PC-3 (cell line): Measurements from ENCODE around the gene KHDC1. TPM values are rescaled to one million over a fixed set of nuclear protein-coding genes. Genes with fewer than 3 reads are reported as not detected.
A peak's percentile ranks its signal among the peaks of the same experiment; 100 is the strongest.

Experiments
- ATAC-seq: fragments of 200-7000 bp; cut with Tn5 transposase; 2 replicates; pipeline ENCODE4 v1.9.1; 2020; ENCODE audit warnings: mild to moderate bottlenecking, moderate library complexity
- BruUV-seq: library from RNA; stranded (reverse); fragments of 400-500 nt; replicated peaks from 2 replicates; lab custom pipeline; 2021; lab: Mats Ljungman, UMichigan
- CTCF ChIA-PET: fragments of 300-600 bp; sonication (Branson Sonifier 250); formaldehyde crosslinking; loops from one replicate; lab custom pipeline; 2022; ENCODE audit warnings: antibody characterized with exemption; lab: Charles Lee
- POLR2A ChIA-PET: fragments of 300-600 bp; sonication (Branson Sonifier 250); formaldehyde crosslinking; loops from one replicate; lab custom pipeline; 2022; ENCODE audit warnings: antibody characterized with exemption; ENCODE audit not compliant: unreplicated experiment; lab: Charles Lee
- DNase-seq: peaks from one replicate; pipeline ENCODE4 v3.0.0-alpha.2; 2015
- H2AFZ ChIP-seq: fragments of 300-600 bp; sonication (generic); 2 replicates; pipeline ENCODE4 v1.6.0; 2016; ENCODE audit warnings: antibody characterized with exemption, low read length
- H3F3A ChIP-seq: fragments of 300-600 bp; sonication (generic); one replicate; pipeline ENCODE4 v1.6.0; 2017; ENCODE audit warnings: antibody characterized with exemption, low read length, control low read depth, mild to moderate bottlenecking; ENCODE audit not compliant: unreplicated experiment
- H3K27ac ChIP-seq: fragments of 300-600 bp; sonication (generic); 2 replicates; pipeline ENCODE4 v1.5.1; 2016; ENCODE audit warnings: mild to moderate bottlenecking, low read length
- H3K27me3 ChIP-seq: fragments of 300-600 bp; sonication (generic); 2 replicates; pipeline ENCODE4 v1.6.1; 2016; ENCODE audit warnings: low read length, mixed read lengths
- H3K36me3 ChIP-seq: fragments of 300-600 bp; sonication (generic); 2 replicates; pipeline ENCODE4 v1.6.1; 2016; ENCODE audit warnings: low read depth, mixed run types, low read length, mixed read lengths
- H3K4me1 ChIP-seq: fragments of 300-600 bp; sonication (generic); 2 replicates; pipeline ENCODE4 v1.5.1; 2016; ENCODE audit warnings: low read length; ENCODE audit not compliant: insufficient read depth
- H3K4me2 ChIP-seq: fragments of 300-600 bp; sonication (generic); 2 replicates; pipeline ENCODE4 v1.6.0; 2016; ENCODE audit warnings: low read length
- H3K4me3 ChIP-seq: fragments of 300-600 bp; sonication (generic); 2 replicates; pipeline ENCODE4 v1.5.1; 2016; ENCODE audit warnings: mild to moderate bottlenecking, low read length, mixed read lengths
- H3K79me2 ChIP-seq: fragments of 300-600 bp; sonication (generic); 2 replicates; pipeline ENCODE4 v1.6.1; 2017; ENCODE audit warnings: low read length, mixed read lengths
- H3K9ac ChIP-seq: fragments of 300-600 bp; sonication (generic); 2 replicates; pipeline ENCODE4 v1.6.0; 2016; ENCODE audit warnings: mild to moderate bottlenecking, low read length
- H3K9me2 ChIP-seq: fragments of 300-600 bp; sonication (generic); replicated peaks from 2 replicates; pipeline ENCODE4 v1.6.1; 2016; ENCODE audit warnings: mixed run types, low read length, mixed read lengths
- H3K9me3 ChIP-seq: fragments of 300-600 bp; sonication (generic); 2 replicates; pipeline ENCODE4 v1.6.1; 2016; ENCODE audit warnings: low read length, mixed read lengths
- H4K20me1 ChIP-seq: fragments of 300-600 bp; sonication (generic); 2 replicates; pipeline ENCODE4 v1.6.1; 2016; ENCODE audit warnings: low read length, mixed read lengths
- CTCF ChIP-seq: fragments of 300-600 bp; sonication (generic); conservative IDR thresholded peaks from 2 replicates; pipeline ENCODE4 v1.5.1; 2017; ENCODE audit warnings: antibody characterized with exemption, low read depth, mild to moderate bottlenecking, low read length
- EZH2 ChIP-seq: fragments of 300-600 bp; sonication (generic); IDR thresholded peaks from one replicate; pipeline ENCODE4 v1.6.1; 2017; ENCODE audit warnings: antibody characterized with exemption, mild to moderate bottlenecking, low read length; ENCODE audit not compliant: unreplicated experiment
- EZH2phosphoT487 ChIP-seq: fragments of 300-600 bp; sonication (generic); IDR thresholded peaks from 2 replicates; pipeline ENCODE4 v1.6.1; 2018; ENCODE audit warnings: mild to moderate bottlenecking, antibody characterized with exemption, low read length, borderline replicate concordance
- intact Hi-C: fragments of 100-400 bp; cut with micrococcal nuclease; formaldehyde crosslinking; loops from 2 replicates; pipeline ENCODE4 v1.9.0; 2023
- total RNA-seq: library from RNA; depleted of rRNA; stranded (reverse); fragments of >200 nt; gene quantifications from 2 replicates; pipeline ENCODE4 v1.2.3, GENCODE V29; 2014

The KHDC1 gene
- total RNA-seq, 1 experiment from 2014 or later, result 7.9 TPM

GRCh38 chr6:73302339-73302738 lies 39.3 kb upstream of the KHDC1 start:
- Histone ChIP-seq H3K9me3 (no peaks in the 10 kb centered on the region), H2AFZ (no peak overlapping the region), H3K4me2 (no peak overlapping the region), H3K27ac (no peak overlapping the region), H3K9ac (no peak overlapping the region), H3K4me3 (no peak overlapping the region), H3F3A (no peaks in the 10 kb centered on the region), H3K79me2 (peaks cover 86% of the 10 kb centered on the region), H3K4me1 (peaks cover 6% of the 10 kb centered on the region; the same call in 1 of the 2 replicates), H3K9me2 (no peaks in the 10 kb centered on the region), H4K20me1 (peaks cover 5% of the 10 kb centered on the region; the same call in 1 of the 2 replicates), H3K36me3 (peaks cover 8% of the 10 kb centered on the region), H3K27me3 (no peaks in the 10 kb centered on the region)
- POLR2A ChIA-PET, result no interaction called here
- CTCF ChIA-PET, result interaction anchor here (0.6 kb wide), 1 partner anchor 17 kb away, joined by 4 read pairs; no protein-coding TSS in a partner anchor
- TF ChIP-seq CTCF (no peak), EZH2phosphoT487 (no peak), EZH2 (no peak)
- intact Hi-C loops, result no loop called here
- DNase-seq (peak; percentile 16), ATAC-seq (peak; percentile 64; the same call in 1 of the 2 replicates)
- BruUV-seq, result no TSS peak

GRCh38 chr6:73299151-73299971 lies 36.4 kb upstream of the KHDC1 start:
- no peaks in the 10 kb centered on the region for H3K9me2 ChIP-seq
- H3K4me3 ChIP-seq, result no peak overlapping the region
- ChIA-PET POLR2A (no interaction called here), CTCF (no interaction called here)
- no TSS peak for BruUV-seq
- H2AFZ ChIP-seq, result no peak overlapping the region
- no peaks in the 10 kb centered on the region for H3K9me3 ChIP-seq
- no peak for ATAC-seq
- intact Hi-C loops, result no loop called here
- H3K27me3 ChIP-seq, result no peaks in the 10 kb centered on the region
- DNase-seq, result no peak
- peaks cover 9% of the 10 kb centered on the region for H3K36me3 ChIP-seq
- TF ChIP-seq CTCF (no peak), EZH2phosphoT487 (no peak), EZH2 (no peak)
- no peaks in the 10 kb centered on the region for H3F3A ChIP-seq
- H3K9ac ChIP-seq, result no peak overlapping the region
- H3K27ac ChIP-seq, result no peak overlapping the region
- H3K79me2 ChIP-seq, result peaks cover 68% of the 10 kb centered on the region
- no peak overlapping the region for H3K4me2 ChIP-seq
- H4K20me1 ChIP-seq, result no peaks in the 10 kb centered on the region
- no peaks in the 10 kb centered on the region for H3K4me1 ChIP-seq

- CTCF ChIA-PET, result no interaction called here
- H3F3A ChIP-seq, result no peaks in the 10 kb centered on the region
- no peak overlapping the region for H3K4me3 ChIP-seq
- no peak overlapping the region for H2AFZ ChIP-seq
- TF ChIP-seq EZH2phosphoT487, result no peak
- no peak for TF ChIP-seq CTCF
- TF ChIP-seq EZH2, result no peak
- no peak overlapping the region for H3K9ac ChIP-seq
- intact Hi-C loops, result no loop called here
- ATAC-seq (no peak), DNase-seq (no peak)
- H3K27me3 ChIP-seq, result no peaks in the 10 kb centered on the region
- BruUV-seq, result no TSS peak
- peaks cover 6% of the 10 kb centered on the region; the same call in 1 of the 2 replicates for H3K4me1 ChIP-seq
- no peaks in the 10 kb centered on the region for H3K9me2 ChIP-seq
- no peaks in the 10 kb centered on the region for H3K9me3 ChIP-seq
- H3K36me3 ChIP-seq, result peaks cover 10% of the 10 kb centered on the region
- no peaks in the 10 kb centered on the region for H4K20me1 ChIP-seq
- POLR2A ChIA-PET, result no interaction called here
- no peak overlapping the region for H3K27ac ChIP-seq
- peaks cover 26% of the 10 kb centered on the region; the same call in 1 of the 2 replicates for H3K79me2 ChIP-seq
- no peak overlapping the region for H3K4me2 ChIP-seq
These were observed 30.3 kb upstream of the KHDC1 start for GRCh38 chr6:73293331-73293730.
